GM23248 (cell line): ENCODE data around the gene ATF4. TPM values are rescaled to one million over a fixed set of nuclear protein-coding genes. Genes with fewer than 3 reads are reported as not detected.

Source experiments
- DNase-seq: peaks from one replicate; pipeline ENCODE4 v3.0.0-alpha.2; 2015
- H2AFZ ChIP-seq: fragments of 200-600 bp; sonication (generic); 2 replicates; pipeline ENCODE4 v1.6.1; 2016; ENCODE audit warnings: antibody characterized with exemption
- H3F3A ChIP-seq: fragments of 200-600 bp; sonication (generic); 2 replicates; pipeline ENCODE4 v1.6.1; 2016; ENCODE audit warnings: mild to moderate bottlenecking, antibody characterized with exemption, mixed run types; ENCODE audit not compliant: insufficient read depth
- H3K27ac ChIP-seq: fragments of 200-600 bp; sonication (generic); 2 replicates; pipeline ENCODE4 v1.5.1; 2016; ENCODE audit warnings: mild to moderate bottlenecking
- H3K27me3 ChIP-seq: fragments of 200-600 bp; sonication (generic); replicated peaks from 2 replicates; pipeline ENCODE4 v1.6.1; 2016; ENCODE audit warnings: mild to moderate bottlenecking; ENCODE audit not compliant: insufficient read depth
- H3K36me3 ChIP-seq: fragments of 200-600 bp; sonication (generic); 2 replicates; pipeline ENCODE4 v1.6.1; 2016; ENCODE audit warnings: low read depth, mild to moderate bottlenecking
- H3K4me1 ChIP-seq: fragments of 200-600 bp; sonication (generic); 2 replicates; pipeline ENCODE4 v1.6.1; 2016; ENCODE audit warnings: mild to moderate bottlenecking; ENCODE audit not compliant: insufficient read depth
- H3K4me2 ChIP-seq: fragments of 200-600 bp; sonication (generic); one replicate; pipeline ENCODE4 v1.6.1; 2016; ENCODE audit warnings: mild to moderate bottlenecking; ENCODE audit not compliant: unreplicated experiment
- H3K4me3 ChIP-seq: fragments of 200-600 bp; sonication (generic); 2 replicates; pipeline ENCODE4 v1.5.1; 2016; ENCODE audit warnings: mild to moderate bottlenecking
- H3K79me2 ChIP-seq: fragments of 200-600 bp; sonication (generic); 2 replicates; pipeline ENCODE4 v1.6.1; 2016; ENCODE audit warnings: mild to moderate bottlenecking; ENCODE audit not compliant: insufficient read depth
- H3K9ac ChIP-seq: fragments of 200-600 bp; sonication (generic); 2 replicates; pipeline ENCODE4 v1.6.1; 2016; ENCODE audit warnings: mild to moderate bottlenecking
- H3K9me2 ChIP-seq: fragments of 200-600 bp; sonication (generic); 2 replicates; pipeline ENCODE4 v1.6.1; 2016; ENCODE audit warnings: mixed run types, mild to moderate bottlenecking, moderate library complexity; ENCODE audit not compliant: insufficient read depth
- H3K9me3 ChIP-seq: fragments of 200-600 bp; sonication (generic); one replicate; pipeline ENCODE4 v1.6.1; 2017; ENCODE audit warnings: low read depth
- H4K20me1 ChIP-seq: fragments of 200-600 bp; sonication (generic); 2 replicates; pipeline ENCODE4 v1.6.0; 2016; ENCODE audit not compliant: insufficient read depth
- EZH2 ChIP-seq: fragments of 200-600 bp; sonication (generic); IDR thresholded peaks from 2 replicates; pipeline ENCODE4 v1.6.1; 2018; ENCODE audit warnings: antibody characterized with exemption, mild to moderate bottlenecking; ENCODE audit not compliant: insufficient read depth, poor library complexity, severe bottlenecking
- EZH2phosphoT487 ChIP-seq: fragments of 200-600 bp; sonication (generic); IDR thresholded peaks from 2 replicates; pipeline ENCODE4 v1.6.1; 2018; ENCODE audit warnings: antibody characterized with exemption, moderate library complexity, mild to moderate bottlenecking, low read depth; ENCODE audit not compliant: insufficient read depth
- WGBS, 2 experiments: methylation state at CpG; one replicate each; pipeline ENCODE4 v1.1.6; 2015 to 2017; ENCODE audit warnings: low lambda C conversion rate in 2 of 2, low coverage in 1 of 2; ENCODE audit errors: missing lambda C conversion rate in 2 of 2; 5-methylcytosine and 5-hydroxymethylcytosine counted together
- in situ Hi-C: fragments of 300-500 bp; cut with MboI; formaldehyde crosslinking; loops from 2 replicates; pipeline ENCODE4 v1.15.0; 2020
- polyA plus RNA-seq: library from polyadenylated mRNA; unstranded; fragments of >200 nt; fragmentation: Nextera tagmentation; extraction: Ambion mirVana; gene quantifications from 2 replicates; pipeline ENCODE4 v1.2.1, GENCODE V29; 2016
- total RNA-seq: library from RNA; depleted of rRNA; stranded (reverse); fragments of >200 nt; shearing (Covaris generic); gene quantifications from 2 replicates; pipeline ENCODE4 v1.2.3, GENCODE V29; 2014

ATF4 gene
- total and polyA plus RNA-seq, 2 experiments from 2014 or later = 293 to 529 TPM

- Histone ChIP-seq H3K9me2 (no peaks in the 10 kb centered on the region), H3K79me2 (no peaks in the 10 kb centered on the region), H3K36me3 (no peaks in the 10 kb centered on the region), H3K9me3 (no peaks in the 10 kb centered on the region), H3K9ac (no peak overlapping the region), H3K4me2 (no peak overlapping the region), H3K27ac (no peak overlapping the region), H3F3A (no peaks in the 10 kb centered on the region), H4K20me1 (no peaks in the 10 kb centered on the region), H2AFZ (no peak overlapping the region), H3K4me1 (no peaks in the 10 kb centered on the region), H3K4me3 (no peak overlapping the region), H3K27me3 (no peaks in the 10 kb centered on the region)
- TF ChIP-seq EZH2phosphoT487 = no peak
- in situ Hi-C loops = loop anchor here (25.0 kb wide), 1 partner anchor 770 kb away; the partner anchor contains the start of gene ADSL
- WGBS, 2 experiments = 50 to 55% methylated on average over 14 of the region's 14 CpGs
- no peak for DNase-seq
Measured at GRCh38 chr22:39567135-39567946, 47.0 kb downstream of the ATF4 start.

- Histone ChIP-seq H4K20me1 (no peaks in the 10 kb centered on the region), H3K9me2 (no peaks in the 10 kb centered on the region), H3K9ac (no peak overlapping the region), H3K27me3 (no peaks in the 10 kb centered on the region), H3K27ac (no peak overlapping the region), H3K4me1 (no peaks in the 10 kb centered on the region), H3K4me2 (no peak overlapping the region), H3K36me3 (no peaks in the 10 kb centered on the region), H3K79me2 (no peaks in the 10 kb centered on the region), H3K9me3 (no peaks in the 10 kb centered on the region), H3K4me3 (no peak overlapping the region), H3F3A (no peaks in the 10 kb centered on the region), H2AFZ (no peak overlapping the region)
- TF ChIP-seq EZH2phosphoT487 (no peak), EZH2 (no peak)
- DNase-seq = no peak
- 52 to 60% methylated on average over 17 to 19 of the region's 19 CpGs for WGBS, 2 experiments
- in situ Hi-C loops = loop anchor here (25.0 kb wide), 1 partner anchor 769 kb away; the partner anchor contains the start of gene ADSL
Measured at GRCh38 chr22:39568278-39568981, 48.1 kb downstream of the ATF4 start.

GRCh38 chr22:39569066-39569465 is 48.7 kb downstream of the ATF4 start:
- in situ Hi-C loops = loop anchor here (25.0 kb wide), 1 partner anchor 768 kb away; the partner anchor contains the start of gene ADSL

GRCh38 chr22:39570226-39570625 is 49.9 kb downstream of the ATF4 start:
- in situ Hi-C loops = loop anchor here (25.0 kb wide), 1 partner anchor 767 kb away; the partner anchor contains the start of gene ADSL
- TF ChIP-seq EZH2phosphoT487 (no peak), EZH2 (no peak)

More at GRCh38 chr22:39569066-39569465, 48.7 kb downstream of the ATF4 start:
- Histone ChIP-seq H3K79me2 (no peaks in the 10 kb centered on the region), H3K27ac (no peak overlapping the region), H3K4me2 (no peak overlapping the region), H3K9ac (no peak overlapping the region), H3K27me3 (no peaks in the 10 kb centered on the region), H3K36me3 (no peaks in the 10 kb centered on the region), H3K9me2 (no peaks in the 10 kb centered on the region), H3F3A (no peaks in the 10 kb centered on the region), H2AFZ (no peak overlapping the region), H3K4me3 (no peak overlapping the region), H3K9me3 (no peaks in the 10 kb centered on the region), H4K20me1 (no peaks in the 10 kb centered on the region), H3K4me1 (no peaks in the 10 kb centered on the region)
- DNase-seq = no peak
- TF ChIP-seq EZH2 = no peak
- TF ChIP-seq EZH2phosphoT487 = no peak
- 91% methylated on average over 7 of the region's 7 CpGs for WGBS, 2 experiments

More at GRCh38 chr22:39570226-39570625, 49.9 kb downstream of the ATF4 start:
- H3K9me2 ChIP-seq = no peaks in the 10 kb centered on the region
- no peak overlapping the region for H3K4me2 ChIP-seq
- H3F3A ChIP-seq = no peaks in the 10 kb centered on the region
- no peaks in the 10 kb centered on the region for H3K9me3 ChIP-seq
- peaks cover 8% of the 10 kb centered on the region; the same call in 1 of the 2 replicates for H3K4me1 ChIP-seq
- DNase-seq = no peak
- H4K20me1 ChIP-seq = no peaks in the 10 kb centered on the region
- H2AFZ ChIP-seq = no peak overlapping the region
- H3K27ac ChIP-seq = no peak overlapping the region
- no peak overlapping the region for H3K9ac ChIP-seq
- no peak overlapping the region for H3K4me3 ChIP-seq
- WGBS, 2 experiments = 52 to 55% methylated on average over 3 of the region's 3 CpGs
- H3K36me3 ChIP-seq = no peaks in the 10 kb centered on the region
- no peaks in the 10 kb centered on the region for H3K27me3 ChIP-seq
- H3K79me2 ChIP-seq = no peaks in the 10 kb centered on the region
